ENCODE data around the gene AARS2. TPM values are rescaled to one million over a fixed set of nuclear protein-coding genes. Genes with fewer than 3 reads are reported as not detected.

AARS2 gene
- total and polyA plus RNA-seq, 2 of the 8 experiments (the other 6 are each of a cell fraction or from before 2014, with no cell fraction given) = 8.6 to 20.4 TPM

DNA sequence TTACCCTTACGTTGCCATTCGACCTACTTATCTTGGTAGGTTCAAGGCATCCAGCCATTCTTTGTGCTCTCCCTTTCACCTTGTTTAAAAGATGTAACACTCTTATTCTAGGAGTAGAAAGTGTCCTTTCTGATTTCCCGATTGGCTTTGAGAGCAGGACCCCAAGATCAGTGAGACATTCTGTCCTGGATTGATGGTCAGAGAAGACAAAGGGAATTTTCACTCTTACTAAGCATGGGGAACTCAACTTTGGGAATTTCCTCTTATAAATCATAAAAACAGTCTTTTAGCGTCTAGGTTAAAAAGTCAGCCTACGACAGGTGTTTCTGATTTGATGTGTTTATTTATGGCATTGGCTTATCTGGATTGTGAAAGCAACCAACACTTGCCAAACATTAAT lies 2.8 kb upstream of the AARS2 start:
- TF ChIP-seq, protein P1, sequence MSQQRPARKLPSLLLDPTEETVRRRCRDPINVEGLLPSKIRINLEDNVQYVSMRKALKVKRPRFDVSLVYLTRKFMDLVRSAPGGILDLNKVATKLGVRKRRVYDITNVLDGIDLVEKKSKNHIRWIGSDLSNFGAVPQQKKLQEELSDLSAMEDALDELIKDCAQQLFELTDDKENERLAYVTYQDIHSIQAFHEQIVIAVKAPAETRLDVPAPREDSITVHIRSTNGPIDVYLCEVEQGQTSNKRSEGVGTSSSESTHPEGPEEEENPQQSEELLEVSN (IDR thresholded peaks at IDR 0.05) = no peak
- no peak for TF ChIP-seq JUND (IDR thresholded peaks at IDR 0.05; ENCODE audit: low read length)
- DNase-seq (ENCODE audit: low read depth in 1 of 2, low spot score in 2 of 2) = no peak
- Histone ChIP-seq H3K9ac (replicated peaks in 1 of 4; ENCODE audit: extremely low read depth in 1 of 4, low read depth in 3 of 4, low read length in 3 of 4) (no peak overlapping the region), H3K23me2 (ENCODE audit: low read depth, low read length) (peaks cover 4% of the 10 kb centered on the region), H4K91ac (replicated peaks; ENCODE audit: insufficient read length, low read length) (no peak overlapping the region), H2BK15ac (ENCODE audit: low read length) (no peak overlapping the region), H3K23ac (ENCODE audit: insufficient read length) (no peak overlapping the region), H4K20me1 (replicated peaks in 1 of 2; ENCODE audit: control insufficient read depth in 1 of 2, insufficient read depth in 2 of 2, low read length in 2 of 2) (no peaks in the 10 kb centered on the region), H3K4me3 (ENCODE audit: extremely low read depth in 1 of 4, insufficient read depth in 2 of 4, low read depth in 3 of 4, low read length in 4 of 4) (no peak overlapping the region), H2AFZ (ENCODE audit: low read length) (no peak overlapping the region), H4K5ac (ENCODE audit: insufficient read length, low read depth, low read length) (no peak overlapping the region), H3K18ac (ENCODE audit: extremely low read depth, low read length) (no peak overlapping the region), H3K56ac (replicated peaks; ENCODE audit: insufficient read length, low read depth, low read length) (no peak overlapping the region), H3K27me3 (replicated peaks in 1 of 4; ENCODE audit: control insufficient read depth in 3 of 4, extremely low read depth in 1 of 4, insufficient read depth in 3 of 4, low read length in 3 of 4) (peaks cover 0 to 2% (median 0%) of the 10 kb centered on the region in 4 experiments; a peak in 1 of 7 replicates), H4K8ac (ENCODE audit: extremely low read depth, insufficient read depth, low read length) (no peak overlapping the region), H3K14ac (ENCODE audit: insufficient read length) (no peak overlapping the region), H2BK5ac (ENCODE audit: low read depth, low read length) (no peak overlapping the region), H3K79me1 (ENCODE audit: low read depth, low read length) (peaks cover 3% of the 10 kb centered on the region; the same call in 1 of the 2 replicates), H3K4me2 (ENCODE audit: insufficient read depth in 1 of 2, low read depth in 2 of 2, low read length in 2 of 2) (no peak overlapping the region), H2BK12ac (ENCODE audit: low read depth, low read length) (no peak overlapping the region), H3K79me2 (ENCODE audit: control insufficient read depth in 1 of 2, insufficient read depth in 2 of 2, low read length in 2 of 2) (peaks cover 0 to 13% of the 10 kb centered on the region in 2 experiments; a peak in 2 of 4 replicates), H3K27ac (ENCODE audit: low read depth, low read length) (no peak overlapping the region), H3K4me1 (replicated peaks in 1 of 4; ENCODE audit: control insufficient read depth in 3 of 4, insufficient read depth in 4 of 4, low read length in 3 of 4) (peaks cover 3 to 6% (median 3%) of the 10 kb centered on the region in 4 experiments), H2BK20ac (ENCODE audit: low read length) (no peak overlapping the region), H3K9me3 (ENCODE audit: insufficient read depth in 2 of 2, low read depth in 1 of 2, low read length in 1 of 2) (no peaks in the 10 kb centered on the region), H3K36me3 (ENCODE audit: control insufficient read depth in 2 of 4, insufficient read depth in 4 of 4, low read length in 3 of 4) (peaks cover 1 to 10% (median 7%) of the 10 kb centered on the region in 4 experiments; a peak in 6 of 8 replicates), H3K4ac (replicated peaks; ENCODE audit: insufficient read length, low read depth, low read length) (no peak overlapping the region), H2AK5ac (ENCODE audit: low read depth, low read length) (no peak overlapping the region), H2BK120ac (replicated peaks; ENCODE audit: low read depth, low read length) (no peak overlapping the region)
- 92% methylated on average over 5 of the region's 5 CpGs; no CpG with 5 or more reads in 1 of the 2 experiments for WGBS, 2 experiments (ENCODE audit: extremely low coverage in 1 of 2, insufficient coverage in 1 of 2, insufficient read length in 1 of 2, insufficient replicate concordance in 2 of 2, low coverage in 1 of 2, low lambda C conversion rate in 2 of 2, missing lambda C conversion rate in 1 of 2)
- POLR2A ChIA-PET (ENCODE audit: partially characterized antibody) = interaction anchor here (0.6 to 5.6 kb wide), 3 partner anchors 16 to 69 kb away, joined by 3 to 80 read pairs (median 3); partner anchors contain the start of gene HSP90AB1
- no peak for FAIRE-seq
- CTCF ChIA-PET (ENCODE audit: partially characterized antibody) = interaction anchor here (2.2 to 4.0 kb wide), 2 partner anchors 21 to 48 kb away, joined by 4 to 43 read pairs; no protein-coding TSS in a partner anchor
